Activated CD8-positive, alpha-beta T cell treated with anti-CD3 and anti-CD28 coated beads, Interleukin-2, amount 10 ng/mL, durations not matched to agents 7 days and 5 days (primary cell): ENCODE measurements around the gene ZNF684. TPM values are rescaled to one million over a fixed set of nuclear protein-coding genes. Genes with fewer than 3 reads are reported as not detected.
"Not testable (repeated sequence)": the region's sequence is repeated elsewhere in the genome, so short reads cannot be mapped to it uniquely, and the experiment has no call there.

Experiments used
- ATAC-seq: fragments of 150-1000 bp; cut with Tn5 transposase; one replicate; pipeline ENCODE4 v1.10.0; 2021; ENCODE audit warnings: moderate library complexity
- CTCF ChIA-PET: fragments of 350-600 bp; sonication (Branson Sonifier 250); formaldehyde crosslinking; loops from one replicate; lab custom pipeline; 2021; ENCODE audit warnings: antibody characterized with exemption; lab: Charles Lee
- POLR2A ChIA-PET: fragments of 350-600 bp; sonication (Branson Sonifier 250); formaldehyde crosslinking; loops from one replicate; lab custom pipeline; 2021; ENCODE audit warnings: antibody characterized with exemption; lab: Charles Lee
- DNase-seq: peaks from one replicate; pipeline ENCODE4 v3.0.0-alpha.2; 2020
- H3K27ac Mint-ChIP-seq: one replicate; pipeline ENCODE4 v1.8.0; 2021; ENCODE audit warnings: mild to moderate bottlenecking, mixed read lengths
- H3K27me3 Mint-ChIP-seq: one replicate; pipeline ENCODE4 v1.8.0; 2021; ENCODE audit warnings: low read depth, mixed read lengths
- H3K36me3 Mint-ChIP-seq: one replicate; pipeline ENCODE4 v1.8.0; 2021; ENCODE audit warnings: low read depth, mixed read lengths
- H3K4me1 Mint-ChIP-seq: one replicate; pipeline ENCODE4 v1.8.0; 2021; ENCODE audit warnings: low read depth, mixed read lengths
- H3K4me3 Mint-ChIP-seq: one replicate; pipeline ENCODE4 v1.8.0; 2021; ENCODE audit warnings: mild to moderate bottlenecking, mixed read lengths
- H3K9me3 Mint-ChIP-seq: one replicate; pipeline ENCODE4 v1.8.0; 2022; ENCODE audit warnings: mixed read lengths; ENCODE audit not compliant: insufficient read depth
- total RNA-seq, 2 experiments: library from RNA; stranded (reverse); gene quantifications; one replicate each; pipeline ENCODE4 v1.2.3, GENCODE V29; 2021

Gene ZNF684
- total RNA-seq, 2 experiments from 2014 or later, result 6.1 to 7.9 TPM

DNA sequence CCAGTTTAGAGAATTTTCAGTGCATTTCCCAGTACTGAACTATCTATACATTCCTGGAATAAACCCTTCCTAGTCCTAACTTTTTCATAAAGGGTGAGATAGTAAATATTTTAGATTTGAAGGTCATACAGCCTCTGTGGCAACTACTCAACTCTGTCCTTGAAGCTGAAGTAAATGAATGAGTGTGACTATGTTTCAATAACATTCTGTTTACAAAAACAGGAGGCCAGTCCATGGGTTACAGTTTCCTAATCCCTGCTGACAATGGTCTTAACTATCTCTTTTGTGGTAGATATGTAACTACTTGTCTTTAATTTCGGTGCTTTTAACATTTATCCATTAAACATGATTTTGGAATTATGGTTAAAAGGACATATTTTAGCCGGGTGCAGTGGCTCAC, 4.3 kb downstream of the ZNF684 start:
- ChIA-PET POLR2A (no interaction called here), CTCF (no interaction called here)
- Mint-ChIP-seq H3K27ac (no peak overlapping the region), H3K36me3 (peaks cover 48% of the 10 kb centered on the region), H3K4me1 (peaks cover 20% of the 10 kb centered on the region), H3K4me3 (no peak overlapping the region), H3K27me3 (no peaks in the 10 kb centered on the region), H3K9me3 (peaks cover 6% of the 10 kb centered on the region)
- DNase-seq, result no peak
- no peak for ATAC-seq

DNA sequence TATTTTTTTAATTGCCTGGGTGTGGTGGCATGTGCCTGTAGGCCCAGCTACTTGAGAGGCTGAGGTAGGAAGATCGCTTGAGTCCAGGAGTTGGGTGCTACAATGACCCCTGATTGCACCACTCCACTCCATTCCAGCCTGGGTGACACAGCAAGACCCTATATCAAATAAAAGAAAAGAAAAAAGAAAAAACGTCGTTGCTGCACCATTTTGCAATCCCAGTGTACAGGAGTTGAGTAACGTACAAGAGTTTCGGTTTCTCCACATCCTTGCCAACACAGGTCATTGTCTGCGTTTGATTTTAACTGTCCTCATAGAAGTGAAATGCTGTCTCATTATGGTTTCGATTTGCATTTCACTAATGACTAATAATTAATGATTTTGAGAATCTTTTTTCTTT, 7.9 kb downstream of the ZNF684 start:
- Mint-ChIP-seq H3K36me3 (peaks cover 56% of the 10 kb centered on the region), H3K4me1 (no peaks in the 10 kb centered on the region), H3K4me3 (no peak overlapping the region), H3K27me3 (no peaks in the 10 kb centered on the region), H3K27ac (no peak overlapping the region), H3K9me3 (no peaks in the 10 kb centered on the region)
- DNase-seq (no peak), ATAC-seq (no peak)
- CTCF ChIA-PET, result no interaction called here
- POLR2A ChIA-PET, result no interaction called here

DNA sequence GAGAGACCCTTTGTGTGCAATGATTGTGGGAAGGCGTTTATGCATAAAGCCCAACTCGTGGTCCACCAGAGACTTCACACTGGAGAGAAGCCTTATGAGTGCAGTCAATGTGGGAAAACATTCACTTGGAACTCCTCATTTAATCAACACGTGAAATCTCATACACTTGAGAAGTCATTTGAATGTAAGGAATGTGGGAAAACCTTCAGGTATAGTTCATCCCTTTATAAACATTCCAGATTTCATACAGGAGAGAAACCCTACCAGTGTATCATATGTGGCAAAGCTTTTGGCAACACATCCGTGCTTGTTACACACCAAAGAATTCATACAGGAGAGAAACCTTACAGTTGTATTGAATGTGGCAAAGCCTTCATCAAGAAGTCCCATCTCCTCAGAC, 15.5 kb downstream of the ZNF684 start:
- ATAC-seq, result no peak
- Mint-ChIP-seq H3K27me3 (no peaks in the 10 kb centered on the region), H3K4me3 (no peak overlapping the region), H3K4me1 (no peaks in the 10 kb centered on the region), H3K9me3 (peaks cover 24% of the 10 kb centered on the region), H3K27ac (no peak overlapping the region), H3K36me3 (peaks cover 49% of the 10 kb centered on the region)
- no peak for DNase-seq
- POLR2A ChIA-PET, result no interaction called here
- CTCF ChIA-PET, result interaction anchor here (3.0 kb wide), 1 partner anchor 15 kb away, joined by 15 read pairs; the partner anchor contains the start of gene ZNF684

DNA sequence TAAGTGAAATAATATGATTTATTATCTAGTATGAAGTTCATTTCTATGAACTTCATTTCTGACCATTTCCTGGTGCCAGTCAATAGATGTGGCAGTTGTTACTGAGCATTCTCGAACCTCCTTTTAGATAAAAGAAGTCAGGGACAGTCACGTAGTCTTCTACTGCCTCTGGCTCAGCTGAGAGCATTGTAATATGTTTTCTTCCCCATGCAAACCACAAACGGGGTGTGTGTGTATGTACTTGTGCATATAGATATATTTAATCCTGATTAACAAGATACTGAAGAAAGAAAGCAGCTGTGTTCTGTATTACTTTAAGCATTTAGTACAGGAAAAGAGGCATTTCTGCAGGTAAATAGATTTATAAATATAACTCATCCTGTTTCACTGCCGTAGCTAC, 21.6 kb downstream of the ZNF684 start:
- Mint-ChIP-seq H3K36me3 (peaks cover 5% of the 10 kb centered on the region), H3K4me1 (no peaks in the 10 kb centered on the region), H3K27me3 (no peaks in the 10 kb centered on the region), H3K27ac (no peak overlapping the region), H3K4me3 (no peak overlapping the region), H3K9me3 (peaks cover 6% of the 10 kb centered on the region)
- DNase-seq (no peak), ATAC-seq (no peak)
- POLR2A ChIA-PET, result no interaction called here
- CTCF ChIA-PET, result no interaction called here

DNA sequence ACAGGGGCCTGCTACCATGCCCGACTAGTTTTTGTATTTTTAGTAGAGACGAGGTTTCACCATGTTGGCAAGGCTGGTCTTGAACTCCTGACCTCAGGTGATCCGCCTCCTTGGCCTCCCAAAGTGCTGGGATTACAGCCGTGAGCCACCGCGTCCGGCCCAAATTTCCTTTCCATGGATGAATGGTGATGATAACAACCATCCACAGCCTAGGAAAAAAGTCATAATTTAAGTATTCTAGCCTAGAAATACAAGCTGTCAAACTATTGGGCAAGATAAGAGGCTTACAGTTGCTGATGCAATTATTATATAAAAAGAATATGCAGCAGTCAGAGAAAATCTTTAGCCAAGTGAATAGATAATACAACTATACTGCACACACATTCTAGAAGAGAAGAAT, 23.4 kb downstream of the ZNF684 start:
- POLR2A ChIA-PET, ATAC-seq: not testable (repeated sequence)

DNA sequence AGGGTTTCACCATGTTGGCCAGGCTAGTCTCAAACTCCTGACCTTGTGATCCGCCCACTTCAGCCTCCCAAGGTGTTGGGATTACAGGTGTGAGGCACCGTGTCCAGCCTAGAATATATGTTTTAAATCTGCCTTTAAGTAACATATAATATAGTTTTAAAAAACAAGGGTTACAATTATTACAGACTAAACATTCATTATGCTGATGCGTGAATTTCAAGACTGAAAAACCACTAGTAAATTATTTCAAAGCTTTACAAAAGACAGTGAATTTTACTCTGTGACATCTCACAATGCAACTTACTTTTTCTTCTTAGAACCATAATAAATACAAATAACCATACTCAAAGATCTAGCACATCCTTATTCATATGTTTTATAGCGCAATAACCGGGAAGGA, 24.7 kb downstream of the ZNF684 start:
- Mint-ChIP-seq H3K27ac (no peak overlapping the region), H3K36me3 (no peaks in the 10 kb centered on the region), H3K4me1 (no peaks in the 10 kb centered on the region), H3K27me3 (no peaks in the 10 kb centered on the region), H3K9me3 (peaks cover 4% of the 10 kb centered on the region), H3K4me3 (no peak overlapping the region)
- ChIA-PET CTCF (no interaction called here), POLR2A (no interaction called here)
- DNase-seq, result no peak
- no peak for ATAC-seq

More for the DNA sequence above, 23.4 kb downstream of the ZNF684 start:
- DNase-seq, H3K4me1 Mint-ChIP-seq, H3K9me3 Mint-ChIP-seq, H3K4me3 Mint-ChIP-seq, H3K27me3 Mint-ChIP-seq, H3K36me3 Mint-ChIP-seq, H3K27ac Mint-ChIP-seq: not testable (repeated sequence)
- CTCF ChIA-PET, result interaction anchor here (0.8 kb wide), 1 partner anchor 14 kb away, joined by 3 read pairs; no protein-coding TSS in a partner anchor

DNA sequence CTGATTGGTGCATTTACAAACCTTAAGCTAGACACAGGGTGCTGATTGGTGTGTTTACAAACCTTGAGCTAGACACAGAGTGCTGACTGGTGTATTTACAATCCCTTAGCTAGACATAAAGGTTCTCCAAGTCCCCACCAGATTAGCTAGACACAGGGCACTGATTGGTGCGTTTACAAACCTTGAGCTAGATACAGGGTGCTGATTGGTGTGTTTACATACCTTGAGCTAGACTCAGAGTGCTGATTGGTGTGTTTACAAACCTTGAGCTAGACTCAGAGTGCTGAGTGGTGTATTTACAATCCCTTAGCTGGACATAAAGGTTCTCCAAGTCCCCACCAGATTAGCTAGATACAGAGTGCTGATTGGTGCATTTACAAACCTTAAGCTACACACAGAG, 26.8 kb downstream of the ZNF684 start:
- DNase-seq, H3K27ac Mint-ChIP-seq, H3K4me3 Mint-ChIP-seq, H3K4me1 Mint-ChIP-seq, H3K36me3 Mint-ChIP-seq, ATAC-seq, POLR2A ChIA-PET, H3K9me3 Mint-ChIP-seq, H3K27me3 Mint-ChIP-seq: not testable (repeated sequence)
- CTCF ChIA-PET, result interaction anchor here (1.1 kb wide), 1 partner anchor 25 kb away, joined by 3 read pairs; no protein-coding TSS in a partner anchor

DNA sequence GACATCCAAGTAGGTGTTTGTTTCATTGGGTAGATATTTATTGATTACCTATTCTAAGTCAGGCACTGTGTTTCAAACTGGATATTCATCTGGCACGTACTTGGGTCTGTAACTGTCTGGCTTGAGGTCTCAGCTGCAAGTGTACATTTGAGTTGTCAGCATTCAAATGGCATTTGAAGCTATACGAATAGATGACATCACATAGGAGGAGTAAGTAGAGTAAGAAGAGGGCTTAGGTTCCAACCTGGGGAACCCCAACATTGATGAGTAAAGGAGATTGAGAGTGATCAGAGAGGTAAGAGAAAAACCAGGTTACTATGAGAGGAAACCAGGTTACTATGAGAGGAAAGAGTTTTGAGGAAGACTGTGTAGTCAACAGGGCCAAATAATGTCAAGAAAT, 30.7 kb downstream of the ZNF684 start:
- CTCF ChIA-PET, result no interaction called here
- POLR2A ChIA-PET, result no interaction called here
- Mint-ChIP-seq H3K9me3 (peaks cover 5% of the 10 kb centered on the region), H3K27ac (no peak overlapping the region), H3K36me3 (no peaks in the 10 kb centered on the region), H3K4me1 (peaks cover 4% of the 10 kb centered on the region), H3K4me3 (no peak overlapping the region), H3K27me3 (peaks cover 8% of the 10 kb centered on the region)
- ATAC-seq (no peak), DNase-seq (no peak)

DNA sequence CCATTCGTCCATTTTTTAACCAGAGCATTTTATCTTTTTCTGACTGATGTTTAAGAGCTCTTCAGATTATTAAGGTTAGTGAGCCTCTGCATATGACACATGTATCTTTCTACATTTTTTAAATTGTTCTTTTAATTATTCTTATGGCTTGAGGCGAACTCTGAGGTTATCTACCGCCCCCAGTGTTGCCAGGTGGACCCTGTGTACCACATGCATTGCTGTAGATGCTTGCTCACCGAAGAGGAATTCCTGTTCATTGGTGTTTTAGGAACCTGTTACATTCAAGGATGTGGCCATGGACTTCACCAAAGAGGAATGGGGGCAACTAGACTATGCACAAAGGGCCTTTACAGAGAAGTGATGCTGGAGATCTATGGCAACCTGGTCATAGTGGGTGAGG, 31.8 kb downstream of the ZNF684 start:
- Mint-ChIP-seq H3K27me3 (peaks cover 8% of the 10 kb centered on the region), H3K9me3 (peaks cover 5% of the 10 kb centered on the region), H3K36me3 (no peaks in the 10 kb centered on the region), H3K4me3 (no peak overlapping the region), H3K4me1 (peaks cover 4% of the 10 kb centered on the region), H3K27ac (no peak overlapping the region)
- ChIA-PET POLR2A (no interaction called here), CTCF (no interaction called here)
- ATAC-seq (no peak), DNase-seq (no peak)

DNA sequence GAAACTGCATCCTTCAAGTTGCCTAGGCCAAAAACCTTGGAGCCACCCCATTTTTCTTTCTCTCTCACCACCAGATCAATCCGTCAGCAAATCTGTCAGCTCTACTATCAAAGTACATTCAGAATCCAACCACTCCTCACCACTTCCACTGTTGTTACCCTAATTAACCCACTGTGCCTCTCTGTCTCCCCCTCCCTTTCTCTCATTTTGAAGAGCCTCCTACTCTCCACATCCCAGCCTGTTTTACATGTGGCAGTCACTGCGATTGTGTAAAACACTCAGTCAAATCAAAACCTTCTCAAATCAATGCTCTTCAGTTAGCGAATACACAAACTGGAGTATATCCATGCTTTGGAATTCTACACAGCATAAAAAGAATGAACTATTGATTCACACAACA, 33.1 kb downstream of the ZNF684 start:
- peaks cover 8% of the 10 kb centered on the region for H3K27me3 Mint-ChIP-seq

DNA sequence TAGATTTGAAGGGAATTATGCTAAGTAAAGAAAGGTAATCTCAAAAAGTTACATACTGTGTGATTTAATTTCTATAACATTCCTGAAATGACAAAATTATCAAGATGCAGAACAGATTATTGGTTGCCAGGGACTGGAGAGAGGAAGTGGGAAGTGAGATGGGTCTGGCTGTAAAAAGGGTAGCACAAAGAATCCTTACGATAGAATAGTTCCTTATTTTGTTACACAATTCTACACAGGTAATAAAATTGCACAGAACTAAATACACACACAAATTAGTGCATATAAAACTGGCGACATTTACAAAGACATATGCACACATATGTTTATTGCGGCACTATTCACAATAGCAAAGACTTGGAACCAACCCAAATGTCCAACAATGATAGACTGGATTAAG, 33.5 kb downstream of the ZNF684 start:
- Mint-ChIP-seq H3K27me3 (peaks cover 8% of the 10 kb centered on the region), H3K9me3 (peaks cover 5% of the 10 kb centered on the region), H3K4me3 (no peak overlapping the region), H3K36me3 (no peaks in the 10 kb centered on the region), H3K4me1 (peaks cover 4% of the 10 kb centered on the region), H3K27ac (no peak overlapping the region)
- no peak for DNase-seq
- CTCF ChIA-PET, result no interaction called here
- no peak for ATAC-seq
- POLR2A ChIA-PET, result no interaction called here

More for the DNA sequence above, 33.1 kb downstream of the ZNF684 start:
- no peak overlapping the region for H3K4me3 Mint-ChIP-seq
- H3K27ac Mint-ChIP-seq, result no peak overlapping the region
- ATAC-seq (no peak), DNase-seq (no peak)
- H3K4me1 Mint-ChIP-seq, result peaks cover 4% of the 10 kb centered on the region
- POLR2A ChIA-PET, result no interaction called here
- H3K36me3 Mint-ChIP-seq, result no peaks in the 10 kb centered on the region
- CTCF ChIA-PET, result no interaction called here
- peaks cover 5% of the 10 kb centered on the region for H3K9me3 Mint-ChIP-seq

DNA sequence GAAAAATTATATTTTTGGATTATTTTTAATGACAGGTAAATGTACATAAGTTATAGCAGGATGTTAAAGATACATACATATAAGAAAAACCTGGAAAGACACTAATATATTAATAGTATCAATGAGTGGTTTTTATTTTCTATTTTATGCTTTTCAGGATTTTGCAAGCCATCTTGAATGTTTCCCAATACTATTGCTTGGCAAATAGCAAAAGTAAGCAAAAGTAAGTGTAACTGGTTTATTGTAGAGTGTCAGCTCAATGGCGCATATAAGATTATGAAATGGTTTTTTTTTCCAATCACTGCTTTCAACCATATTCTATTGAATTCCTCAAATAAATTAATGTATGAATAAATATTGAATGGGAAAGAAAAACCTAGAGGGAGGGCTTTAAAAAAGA, 36.4 kb downstream of the ZNF684 start:
- Mint-ChIP-seq H3K4me3 (no peak overlapping the region), H3K27me3 (peaks cover 10% of the 10 kb centered on the region)

DNA sequence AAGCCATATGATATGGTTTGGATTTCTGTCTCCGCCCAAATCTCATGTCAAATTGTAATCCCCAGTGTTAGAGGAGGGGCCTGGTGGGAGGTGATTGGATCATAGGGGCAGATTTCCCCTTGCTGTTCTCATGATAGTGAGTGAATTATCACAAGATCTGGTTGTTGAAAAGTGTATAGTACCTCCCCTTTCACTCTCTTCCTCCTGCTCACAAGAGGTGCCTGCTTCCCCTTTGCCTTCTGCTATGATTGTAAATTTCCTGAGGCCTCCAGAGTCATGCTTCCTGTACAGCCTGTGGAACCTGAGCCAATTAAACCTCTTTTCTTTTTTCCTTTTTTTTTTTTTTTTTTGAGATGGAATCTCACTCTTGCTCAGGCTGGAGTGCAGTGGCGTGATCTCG, 43.4 kb downstream of the ZNF684 start:
- H3K27ac Mint-ChIP-seq, H3K4me1 Mint-ChIP-seq, DNase-seq, H3K9me3 Mint-ChIP-seq, H3K36me3 Mint-ChIP-seq, POLR2A ChIA-PET, CTCF ChIA-PET, H3K4me3 Mint-ChIP-seq, ATAC-seq: not testable (repeated sequence)
- H3K27me3 Mint-ChIP-seq, result peaks cover 10% of the 10 kb centered on the region

More for the DNA sequence above, 36.4 kb downstream of the ZNF684 start:
- ATAC-seq (no peak), DNase-seq (no peak)
- CTCF ChIA-PET, result no interaction called here
- H3K27ac Mint-ChIP-seq, result no peak overlapping the region
- no peaks in the 10 kb centered on the region for H3K36me3 Mint-ChIP-seq
- POLR2A ChIA-PET, result no interaction called here
- H3K4me1 Mint-ChIP-seq, result peaks cover 4% of the 10 kb centered on the region
- no peaks in the 10 kb centered on the region for H3K9me3 Mint-ChIP-seq
